IMR-90 (cell line): ENCODE measurements around the gene NHSL1. TPM values are rescaled to one million over a fixed set of nuclear protein-coding genes. Genes with fewer than 3 reads are reported as not detected.

Source experiments
- ATAC-seq: fragments of 200-7000 bp; cut with Tn5 transposase; 2 replicates; pipeline ENCODE4 v1.9.1; 2020; ENCODE audit warnings: low read depth, mild to moderate bottlenecking, moderate library complexity
- BruUV-seq: library from RNA; stranded (reverse); fragments of 400-500 nt; replicated peaks from 2 replicates; lab custom pipeline; 2021; lab: Mats Ljungman, UMichigan
- CTCF ChIA-PET: fragments of 300-600 bp; formaldehyde crosslinking; extraction: SDS; loops from one replicate; lab custom pipeline; 2021; ENCODE audit warnings: antibody characterized with exemption; lab: Yijun Ruan, JAX
- POLR2A ChIA-PET: fragments of 300-600 bp; sonication (Branson Sonifier 250); formaldehyde crosslinking; loops from one replicate; lab custom pipeline; 2022; ENCODE audit warnings: antibody characterized with exemption; ENCODE audit not compliant: unreplicated experiment; lab: Charles Lee
- DNase-seq: peaks from one replicate; pipeline ENCODE4 v3.0.0; 2013
- H2AFZ ChIP-seq: replicated peaks from 2 replicates; pipeline ENCODE3; 2013; ENCODE audit warnings: low read length, mild to moderate bottlenecking; ENCODE audit not compliant: poor library complexity
- H2AK5ac ChIP-seq: 2 replicates; pipeline ENCODE4 v1.6.1; 2013; ENCODE audit warnings: low read depth, low read length, inconsistent platforms
- H2AK9ac ChIP-seq: replicated peaks from 2 replicates; pipeline ENCODE3; 2013; ENCODE audit warnings: mild to moderate bottlenecking, low read depth, low read length, moderate library complexity; ENCODE audit not compliant: poor library complexity
- H2BK120ac ChIP-seq: 2 replicates; pipeline ENCODE4 v1.6.1; 2013; ENCODE audit warnings: low read depth, low read length, inconsistent platforms
- H2BK15ac ChIP-seq: 3 replicates; pipeline ENCODE4 v1.6.1; 2013; ENCODE audit warnings: low read depth, low read length, inconsistent platforms
- H2BK20ac ChIP-seq: 2 replicates; pipeline ENCODE4 v1.6.1; 2013; ENCODE audit warnings: low read depth, mild to moderate bottlenecking, inconsistent platforms, low read length, moderate library complexity
- H2BK5ac ChIP-seq: 2 replicates; pipeline ENCODE4 v1.6.1; 2013; ENCODE audit warnings: mild to moderate bottlenecking, low read depth, low read length, inconsistent platforms; ENCODE audit not compliant: poor library complexity, severe bottlenecking
- H3K14ac ChIP-seq: replicated peaks from 2 replicates; pipeline ENCODE4 v1.6.1; 2013; ENCODE audit warnings: low read depth, low read length, inconsistent platforms
- H3K18ac ChIP-seq: 2 replicates; pipeline ENCODE4 v1.6.1; 2013; ENCODE audit warnings: low read depth, low read length, control low read depth
- H3K23ac ChIP-seq: 2 replicates; pipeline ENCODE4 v1.6.1; 2013; ENCODE audit warnings: low read depth, low read length, inconsistent platforms
- H3K27ac ChIP-seq: 2 replicates; pipeline ENCODE4 v1.5.1; 2013; ENCODE audit warnings: mild to moderate bottlenecking, control low read depth, low read length; ENCODE audit not compliant: insufficient read depth
- H3K27me3 ChIP-seq: 2 replicates; pipeline ENCODE4 v1.6.1; 2013; ENCODE audit warnings: low read length; ENCODE audit not compliant: control insufficient read depth, insufficient read depth
- H3K36me3 ChIP-seq: 2 replicates; pipeline ENCODE4 v1.6.1; 2013; ENCODE audit warnings: low read length, mixed read lengths; ENCODE audit not compliant: control insufficient read depth, insufficient read depth
- H3K4ac ChIP-seq: 2 replicates; pipeline ENCODE4 v1.6.1; 2013; ENCODE audit warnings: low read depth, low read length, inconsistent platforms
- H3K4me1 ChIP-seq: 2 replicates; pipeline ENCODE4 v1.6.1; 2013; ENCODE audit warnings: low read length, mixed read lengths; ENCODE audit not compliant: control insufficient read depth, insufficient read depth
- H3K4me2 ChIP-seq: 2 replicates; pipeline ENCODE4 v1.6.1; 2013; ENCODE audit warnings: low read depth, mild to moderate bottlenecking, control low read depth, low read length, moderate library complexity
- H3K4me3 ChIP-seq: 2 replicates; pipeline ENCODE4 v1.5.1; 2013; ENCODE audit warnings: low read depth, mild to moderate bottlenecking, control low read depth, low read length, moderate library complexity; ENCODE audit not compliant: insufficient read depth
- H3K56ac ChIP-seq: 2 replicates; pipeline ENCODE4 v1.6.1; 2013; ENCODE audit warnings: low read length, inconsistent platforms; ENCODE audit not compliant: insufficient read depth; ENCODE audit errors: extremely low read depth
- H3K79me1 ChIP-seq, 2 experiments: 2 replicates each; pipeline ENCODE4 v1.6.1; 2013; ENCODE audit warnings: low read length in 2 of 2, inconsistent platforms in 1 of 2, low read depth in 1 of 2
- H3K9ac ChIP-seq: 2 replicates; pipeline ENCODE4 v1.6.1; 2013; ENCODE audit warnings: low read depth, low read length, control low read depth
- H3K9me1 ChIP-seq: 2 replicates; pipeline ENCODE4 v1.6.1; 2013; ENCODE audit warnings: low read length, inconsistent platforms; ENCODE audit not compliant: insufficient read depth
- H3K9me3 ChIP-seq: 2 replicates; pipeline ENCODE4 v1.6.1; 2013; ENCODE audit warnings: low read length; ENCODE audit not compliant: control insufficient read depth, insufficient read depth
- H4K20me1 ChIP-seq: 2 replicates; pipeline ENCODE4 v1.6.1; 2013; ENCODE audit warnings: low read length, inconsistent platforms; ENCODE audit not compliant: insufficient read depth
- H4K5ac ChIP-seq: 2 replicates; pipeline ENCODE4 v1.6.1; 2013; ENCODE audit warnings: mild to moderate bottlenecking, low read depth, low read length, control low read depth
- H4K8ac ChIP-seq, 2 experiments: 2 replicates each; pipeline ENCODE4 v1.6.1; 2013; ENCODE audit warnings: low read depth in 2 of 2, low read length in 2 of 2, control low read depth in 1 of 2, inconsistent platforms in 1 of 2
- H4K91ac ChIP-seq: 2 replicates; pipeline ENCODE4 v1.6.1; 2013; ENCODE audit warnings: low read depth, low read length, inconsistent platforms; ENCODE audit not compliant: insufficient read depth
- BHLHE40 ChIP-seq: fragments of 150-350 bp; IDR thresholded peaks from 2 replicates; pipeline ENCODE4 v1.6.1; 2016; ENCODE audit warnings: mild to moderate bottlenecking, low read depth, low read length
- CTCF ChIP-seq: conservative IDR thresholded peaks from 2 replicates; pipeline ENCODE4 v1.5.1; 2012; ENCODE audit warnings: mild to moderate bottlenecking, low read depth, low read length, improper control_type of control experiment
- MAZ ChIP-seq: IDR thresholded peaks from 2 replicates; pipeline ENCODE4 v1.6.1; 2012; ENCODE audit warnings: low read depth, mild to moderate bottlenecking, low read length, improper control_type of control experiment, moderate library complexity, borderline replicate concordance
- NFE2L2 ChIP-seq: fragments of 150-350 bp; IDR thresholded peaks from 2 replicates; pipeline ENCODE4 v1.6.1; 2016; ENCODE audit warnings: low read depth, mild to moderate bottlenecking, low read length
- POLR2A ChIP-seq: IDR thresholded peaks from 2 replicates; pipeline ENCODE4 v1.6.1; 2012; ENCODE audit warnings: mild to moderate bottlenecking, low read depth, low read length
- WGBS, 2 experiments: methylation state at CpG; one replicate each; pipeline versions ENCODE4 v1.1.5 to v1.1.7; 2013; ENCODE audit warnings: missing lambda C conversion rate in 2 of 2; ENCODE audit not compliant: insufficient read length in 1 of 2; ENCODE audit errors: extremely low coverage in 2 of 2; 5-methylcytosine and 5-hydroxymethylcytosine counted together
- dilution Hi-C: fragments of 300-500 bp; cut with HindIII; formaldehyde crosslinking; loops from one replicate; pipeline ENCODE4 v1.14.3; 2018; ENCODE audit warnings: low sequenced_read_pairs; ENCODE audit not compliant: unreplicated experiment
- in situ Hi-C: fragments of 300-500 bp; cut with MboI; formaldehyde crosslinking; loops from 3 replicates; pipeline ENCODE4 v1.14.3; 2019; ENCODE audit warnings: low sequenced_read_pairs, inconsistent platforms, mixed read lengths
- intact Hi-C: fragments of 100-400 bp; cut with micrococcal nuclease; formaldehyde crosslinking; loops from 2 replicates; pipeline ENCODE4 v1.10.0; 2022
- polyA plus RNA-seq, 3 experiments: library from polyadenylated mRNA; depleted of rRNA; stranded (reverse); fragments of >200 nt; gene quantifications; 2 replicates each; pipeline ENCODE4 v1.2.3, GENCODE V29; 2012; ENCODE audit warnings: low replicate concordance in 1 of 3
- total RNA-seq: library from RNA; depleted of rRNA; stranded (reverse); fragments of >200 nt; gene quantifications from 2 replicates; pipeline ENCODE4 v1.2.3, GENCODE V29; 2012

The NHSL1 gene
- total and polyA plus RNA-seq, 2 of the 4 experiments (the other 2 are of a cell fraction): 5.6 to 7.2 TPM

DNA sequence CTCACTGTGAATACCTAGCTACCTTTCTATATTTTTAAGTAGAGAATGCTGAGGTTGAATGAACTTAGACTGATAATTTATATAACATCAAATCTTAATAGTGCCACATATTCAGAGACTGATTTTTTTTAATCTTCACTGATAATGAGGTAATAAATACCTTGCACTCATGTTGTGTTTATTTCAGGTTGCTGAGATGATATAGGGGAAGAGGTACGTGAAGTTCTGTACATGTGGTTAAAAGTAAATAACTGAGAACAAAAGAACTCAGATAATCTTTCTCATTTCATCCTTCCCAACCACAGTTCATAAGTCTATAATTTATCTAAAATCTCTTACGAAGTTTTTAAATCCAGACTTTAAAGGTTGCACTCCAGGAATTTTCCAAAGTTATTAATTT, 6.4 kb downstream of the NHSL1 start:
- dilution Hi-C loops: no loop called here
- H3K36me3 ChIP-seq: peaks cover 3% of the 10 kb centered on the region; the same call in 1 of the 2 replicates
- WGBS, 2 experiments: no CpG with 5 or more reads among the region's 2 CpGs
- H3K14ac ChIP-seq: no peak overlapping the region
- no peak for TF ChIP-seq POLR2A
- no peak for TF ChIP-seq CTCF
- no peak for TF ChIP-seq MAZ
- TF ChIP-seq BHLHE40: no peak
- TF ChIP-seq NFE2L2: no peak
- POLR2A ChIA-PET: no interaction called here
- H3K9me3 ChIP-seq: no peaks in the 10 kb centered on the region
- no peak overlapping the region for H2BK15ac ChIP-seq
- H3K4me3 ChIP-seq: no peak overlapping the region
- H3K4ac ChIP-seq: no peak overlapping the region
- H4K8ac ChIP-seq: no peak overlapping the region
- ATAC-seq (no peak), DNase-seq (no peak)
- no peak overlapping the region for H2BK20ac ChIP-seq
- no peak overlapping the region for H2BK120ac ChIP-seq
- intact Hi-C loops: no loop called here
- no peak overlapping the region for H2AK5ac ChIP-seq
- H4K20me1 ChIP-seq: no peaks in the 10 kb centered on the region; the same call in 1 of the 2 replicates
- H2AK9ac ChIP-seq: no peak overlapping the region
- no peak overlapping the region for H3K27ac ChIP-seq
- no peak overlapping the region for H3K56ac ChIP-seq
- H2BK5ac ChIP-seq: no peak overlapping the region
- H3K9me1 ChIP-seq: no peaks in the 10 kb centered on the region
- no peak overlapping the region for H3K4me2 ChIP-seq
- no peaks in the 10 kb centered on the region for H3K27me3 ChIP-seq
- no peak overlapping the region for H3K9ac ChIP-seq
- CTCF ChIA-PET: interaction anchor here (0.8 kb wide), 1 partner anchor 88 kb away, joined by 3 read pairs; no protein-coding TSS in a partner anchor
- BruUV-seq: no TSS peak
- H3K23ac ChIP-seq: no peak overlapping the region
- H2AFZ ChIP-seq: no peak overlapping the region
- in situ Hi-C loops: no loop called here
- H4K5ac ChIP-seq: no peak overlapping the region
- H3K4me1 ChIP-seq: peaks cover 6% of the 10 kb centered on the region; the same call in 1 of the 2 replicates
- no peak overlapping the region for H4K91ac ChIP-seq
- no peak overlapping the region for H3K18ac ChIP-seq
- peaks cover 13 to 19% of the 10 kb centered on the region in 2 experiments for H3K79me1 ChIP-seq
